T-helper 1 cell treated with Interleukin-12 subunit alpha and Interleukin-12 subunit beta and Interleukin-4 antibody, amounts not matched to agents 30 ng/mL and 1 ng/mL, for 36 hours (primary cell): ENCODE results near the gene TSPAN1. TPM values are rescaled to one million over a fixed set of nuclear protein-coding genes. Genes with fewer than 3 reads are reported as not detected.

ENCODE experiments used
- intact Hi-C: fragments of 100-400 bp; cut with micrococcal nuclease; formaldehyde crosslinking; loops from one replicate; pipeline ENCODE4 v1.15.1; 2024
- total RNA-seq: library from RNA; stranded (reverse); gene quantifications from 2 replicates; pipeline ENCODE4 v1.2.3, GENCODE V29; 2022

TSPAN1 gene
- total RNA-seq, 1 donor from 2014 or later: 0.17 TPM

GRCh38 chr1:46158312-46159281, 16.3 kb upstream of the TSPAN1 start:
- intact Hi-C loops: no loop called here

- intact Hi-C loops: no loop called here
These were observed 15.4 kb upstream of the TSPAN1 start for GRCh38 chr1:46159516-46159915.

- intact Hi-C loops: no loop called here
These were observed 14.7 kb upstream of the TSPAN1 start for GRCh38 chr1:46160212-46160611.

- intact Hi-C loops: loop anchor here (2.0 kb wide), 1 partner anchor 34 kb away; the partner anchor contains the start of gene PIK3R3
These were observed 8.1 kb upstream of the TSPAN1 start for GRCh38 chr1:46166521-46167462.

- intact Hi-C loops: no loop called here
These were observed 6.4 kb upstream of the TSPAN1 start for GRCh38 chr1:46168477-46168876.

- intact Hi-C loops: no loop called here
These were observed 5.0 kb upstream of the TSPAN1 start for GRCh38 chr1:46169811-46170454.

GRCh38 chr1:46171351-46171750, 3.5 kb upstream of the TSPAN1 start:
- intact Hi-C loops: no loop called here

- intact Hi-C loops: no loop called here
These were observed 3.0 kb upstream of the TSPAN1 start for GRCh38 chr1:46171871-46172270.

GRCh38 chr1:46172321-46172720, 2.6 kb upstream of the TSPAN1 start:
- intact Hi-C loops: no loop called here

GRCh38 chr1:46173361-46173856, 1.5 kb upstream of the TSPAN1 start:
- intact Hi-C loops: no loop called here

GRCh38 chr1:46175243-46175642, 356 bp downstream of the TSPAN1 start:
- intact Hi-C loops: loop anchor here (5.0 kb wide), 1 partner anchor 488 kb away; the partner anchor contains the start of genes GPBP1L1 and TMEM69

- intact Hi-C loops: loop anchor here (5.0 kb wide), 1 partner anchor 489 kb away; the partner anchor contains the start of genes GPBP1L1 and TMEM69
These were observed 1.5 kb downstream of the TSPAN1 start, which contains the start of gene P3R3URF for GRCh38 chr1:46176211-46176865. TSS of gene P3R3URF (minus strand) at chr1:46176488. CDS start at chr1:46176471, 17 bp downstream.

GRCh38 chr1:46179138-46180081, 4.5 kb downstream of the TSPAN1 start:
- intact Hi-C loops: loop anchor here (1.0 to 5.0 kb wide), 3 partner anchors 44 to 492 kb away; partner anchors contain the start of genes GPBP1L1 and TMEM69

- intact Hi-C loops: no loop called here
These were observed 5.3 kb downstream of the TSPAN1 start for GRCh38 chr1:46180082-46180616.

- intact Hi-C loops: no loop called here
These were observed 6.7 kb downstream of the TSPAN1 start for GRCh38 chr1:46181343-46182260.

GRCh38 chr1:46183079-46183847, 8.4 kb downstream of the TSPAN1 start:
- intact Hi-C loops: no loop called here
